Astrocyte of the cerebellum (primary cell): ENCODE measurements around the gene IFT43.

Experiments
- DNase-seq: peaks from one replicate; pipeline ENCODE4 v3.0.0-alpha.2; 2011; ENCODE audit warnings: low read depth
- H3K4me3 ChIP-seq: 2 replicates; pipeline ENCODE4 v1.5.1; 2011; ENCODE audit warnings: mild to moderate bottlenecking, low read depth, low read length, moderate library complexity
- in situ Hi-C: cut with HindIII; loops from 2 replicates; pipeline ENCODE4 v1.10.0; 2017; ENCODE audit warnings: low sequenced_read_pairs
- TF ChIP-seq, protein P1 (sequence below): IDR thresholded peaks from 2 replicates; pipeline ENCODE4 v1.5.1; 2012; ENCODE audit warnings: low read length, low read depth, moderate library complexity, mild to moderate bottlenecking; ENCODE audit errors: missing control alignments

IFT43 gene

DNA sequence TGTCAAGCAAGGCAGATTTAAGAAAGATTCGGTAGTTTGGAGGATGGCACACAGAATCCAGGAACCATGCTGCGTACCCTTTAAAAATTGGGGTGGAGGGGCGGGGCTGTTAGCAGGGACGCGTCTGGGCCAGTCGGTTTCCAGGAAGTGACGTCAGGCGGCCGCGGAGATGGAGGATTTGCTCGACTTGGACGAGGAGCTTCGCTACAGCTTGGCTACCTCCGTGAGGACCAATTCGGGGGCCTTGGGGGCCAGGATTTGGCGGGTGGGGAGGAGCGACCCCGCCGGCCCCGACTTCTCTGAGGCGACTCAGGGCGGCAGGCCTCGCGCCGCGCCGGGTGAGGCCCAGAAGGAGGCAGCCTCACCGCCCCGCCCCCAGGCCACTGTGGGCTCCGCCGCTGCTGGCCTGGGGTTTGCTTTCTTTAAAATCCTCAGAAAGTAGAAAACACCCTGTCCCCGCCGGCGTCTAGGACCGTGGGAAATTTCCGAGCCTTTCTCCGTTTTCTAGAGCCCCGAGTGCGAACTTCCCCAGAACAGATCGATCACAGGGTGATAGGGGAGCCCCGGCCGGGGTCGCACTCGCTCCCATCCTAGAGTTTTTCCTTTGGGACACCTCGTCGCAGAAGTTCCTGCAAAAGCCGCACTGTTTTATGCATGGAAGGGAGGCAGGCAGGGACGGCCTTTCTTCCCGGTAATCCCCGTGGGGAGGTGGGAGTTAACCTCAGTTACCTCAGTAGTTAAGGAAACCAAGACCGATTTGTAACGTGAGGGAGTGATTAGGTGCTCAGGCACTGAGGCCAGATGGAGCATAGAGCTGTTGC is at the start of gene IFT43:
Gene IFT43, plus strand, starts transcription at position 146 of the 821 bp plus-strand sequence. Its CDS starts 24 bp downstream, at position 170.
- no peak for DNase-seq
- in situ Hi-C loops, result no loop called here
- TF ChIP-seq, protein P1, sequence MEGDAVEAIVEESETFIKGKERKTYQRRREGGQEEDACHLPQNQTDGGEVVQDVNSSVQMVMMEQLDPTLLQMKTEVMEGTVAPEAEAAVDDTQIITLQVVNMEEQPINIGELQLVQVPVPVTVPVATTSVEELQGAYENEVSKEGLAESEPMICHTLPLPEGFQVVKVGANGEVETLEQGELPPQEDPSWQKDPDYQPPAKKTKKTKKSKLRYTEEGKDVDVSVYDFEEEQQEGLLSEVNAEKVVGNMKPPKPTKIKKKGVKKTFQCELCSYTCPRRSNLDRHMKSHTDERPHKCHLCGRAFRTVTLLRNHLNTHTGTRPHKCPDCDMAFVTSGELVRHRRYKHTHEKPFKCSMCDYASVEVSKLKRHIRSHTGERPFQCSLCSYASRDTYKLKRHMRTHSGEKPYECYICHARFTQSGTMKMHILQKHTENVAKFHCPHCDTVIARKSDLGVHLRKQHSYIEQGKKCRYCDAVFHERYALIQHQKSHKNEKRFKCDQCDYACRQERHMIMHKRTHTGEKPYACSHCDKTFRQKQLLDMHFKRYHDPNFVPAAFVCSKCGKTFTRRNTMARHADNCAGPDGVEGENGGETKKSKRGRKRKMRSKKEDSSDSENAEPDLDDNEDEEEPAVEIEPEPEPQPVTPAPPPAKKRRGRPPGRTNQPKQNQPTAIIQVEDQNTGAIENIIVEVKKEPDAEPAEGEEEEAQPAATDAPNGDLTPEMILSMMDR, result no peak
- H3K4me3 ChIP-seq, result peak within 1 kb of the TSS; percentile 59

DNA sequence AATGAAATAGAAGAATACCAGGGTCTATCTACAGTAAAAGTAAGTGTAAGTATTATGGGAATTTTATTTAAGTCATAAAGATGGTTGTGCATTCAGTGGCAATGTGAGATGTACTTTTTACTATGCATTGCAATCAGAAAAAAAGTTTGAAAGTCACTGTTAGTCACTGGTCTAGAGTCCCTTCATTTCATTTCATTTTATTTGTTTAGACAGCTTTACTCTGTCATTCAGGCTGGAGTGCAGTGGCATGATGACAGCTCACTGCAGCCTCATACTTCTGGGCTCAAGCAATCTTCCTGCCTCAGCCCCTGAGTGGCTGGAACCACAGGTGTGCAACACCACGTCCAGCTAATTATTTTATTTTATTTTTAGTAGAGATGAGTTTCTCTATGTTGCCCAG is 46.4 kb upstream of the IFT43 start:
- in situ Hi-C loops, result no loop called here
- TF ChIP-seq, protein P1, result no peak

GRCh38 chr14:75941030-75941429 is 44.5 kb upstream of the IFT43 start:
- no peak overlapping the region for H3K4me3 ChIP-seq
- in situ Hi-C loops, result no loop called here
- TF ChIP-seq, protein P1, result no peak
- no peak for DNase-seq

More for the DNA sequence above, 46.4 kb upstream of the IFT43 start:
- no peak for DNase-seq
- H3K4me3 ChIP-seq, result no peak overlapping the region

- DNase-seq, result no peak
- in situ Hi-C loops, result no loop called here
- TF ChIP-seq, protein P1, result no peak
- H3K4me3 ChIP-seq, result no peak overlapping the region
Observed at GRCh38 chr14:75944607-75945241, 40.8 kb upstream of the IFT43 start.

DNA sequence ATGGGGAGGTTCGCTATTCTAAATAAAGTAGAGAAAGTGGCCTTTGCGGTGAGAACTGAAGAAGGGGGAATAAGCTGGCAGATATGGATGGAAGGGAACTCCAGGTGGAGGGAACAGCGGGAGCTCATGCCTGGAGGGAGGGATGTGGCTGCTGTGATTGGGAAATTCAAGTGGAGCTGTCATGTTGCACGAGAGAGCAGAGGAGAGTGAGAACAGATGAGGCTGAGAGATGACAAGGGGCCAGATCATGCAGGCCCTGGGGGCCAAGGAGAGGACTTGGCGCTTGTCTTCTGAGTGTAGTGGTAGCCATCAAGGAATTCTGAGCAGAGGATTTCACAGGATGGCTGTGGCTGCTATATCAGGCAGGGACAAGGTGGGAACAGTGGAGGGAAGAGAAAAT is 38.8 kb upstream of the IFT43 start:
- in situ Hi-C loops, result no loop called here
- TF ChIP-seq, protein P1, result no peak

GRCh38 chr14:75952489-75952888 is 33.1 kb upstream of the IFT43 start:
- DNase-seq, result no peak
- TF ChIP-seq, protein P1, result no peak
- H3K4me3 ChIP-seq, result no peak overlapping the region
- in situ Hi-C loops, result no loop called here

More for the DNA sequence above, 38.8 kb upstream of the IFT43 start:
- DNase-seq, result no peak
- no peak overlapping the region for H3K4me3 ChIP-seq
